ENCODE results near the gene CDK5RAP2.

Gene CDK5RAP2

GRCh38 chr9:120368799-120369198 is 211.2 kb downstream of the CDK5RAP2 start:
- in situ Hi-C loops (cut with HindIII; ENCODE audit: low sequenced_read_pairs) = no loop called here

GRCh38 chr9:120366644-120367019 is 213.3 kb downstream of the CDK5RAP2 start:
- in situ Hi-C loops (cut with HindIII; ENCODE audit: low sequenced_read_pairs) = no loop called here

GRCh38 chr9:120365386-120365785 is 214.6 kb downstream of the CDK5RAP2 start:
- in situ Hi-C loops (cut with HindIII; ENCODE audit: low sequenced_read_pairs) = no loop called here

GRCh38 chr9:120363697-120364096 is 216.3 kb downstream of the CDK5RAP2 start:
- in situ Hi-C loops (cut with HindIII; ENCODE audit: low sequenced_read_pairs) = no loop called here

DNA sequence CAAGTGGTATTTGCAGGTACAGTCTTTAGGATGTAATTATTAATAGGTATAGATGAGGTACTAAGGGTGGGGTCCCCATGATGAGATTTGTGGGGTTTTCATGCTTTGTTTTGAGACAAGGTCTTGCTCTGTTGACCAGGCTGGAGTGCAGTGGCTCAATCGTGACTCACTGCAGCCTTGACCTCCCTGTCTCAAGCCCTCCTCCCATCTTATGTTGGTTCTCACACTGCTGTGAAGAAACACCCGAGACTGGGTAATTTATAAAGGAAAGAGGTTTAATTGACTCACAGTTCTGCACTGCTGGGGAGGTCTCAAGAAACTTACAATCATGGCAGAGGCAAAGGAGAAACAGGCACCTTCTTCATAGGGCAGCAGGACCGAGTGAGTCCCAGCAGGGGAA is 217.5 kb downstream of the CDK5RAP2 start:
- in situ Hi-C loops (cut with HindIII; ENCODE audit: low sequenced_read_pairs) = no loop called here

GRCh38 chr9:120361551-120361950 is 218.4 kb downstream of the CDK5RAP2 start:
- in situ Hi-C loops (cut with HindIII; ENCODE audit: low sequenced_read_pairs) = no loop called here

- in situ Hi-C loops (cut with HindIII; ENCODE audit: low sequenced_read_pairs) = no loop called here
Observed at GRCh38 chr9:120360510-120360909, 219.5 kb downstream of the CDK5RAP2 start.

GRCh38 chr9:120360046-120360445 is 219.9 kb downstream of the CDK5RAP2 start:
- in situ Hi-C loops (cut with HindIII; ENCODE audit: low sequenced_read_pairs) = no loop called here

- in situ Hi-C loops (cut with HindIII; ENCODE audit: low sequenced_read_pairs) = no loop called here
Observed at GRCh38 chr9:120358877-120359276, 221.1 kb downstream of the CDK5RAP2 start.

DNA sequence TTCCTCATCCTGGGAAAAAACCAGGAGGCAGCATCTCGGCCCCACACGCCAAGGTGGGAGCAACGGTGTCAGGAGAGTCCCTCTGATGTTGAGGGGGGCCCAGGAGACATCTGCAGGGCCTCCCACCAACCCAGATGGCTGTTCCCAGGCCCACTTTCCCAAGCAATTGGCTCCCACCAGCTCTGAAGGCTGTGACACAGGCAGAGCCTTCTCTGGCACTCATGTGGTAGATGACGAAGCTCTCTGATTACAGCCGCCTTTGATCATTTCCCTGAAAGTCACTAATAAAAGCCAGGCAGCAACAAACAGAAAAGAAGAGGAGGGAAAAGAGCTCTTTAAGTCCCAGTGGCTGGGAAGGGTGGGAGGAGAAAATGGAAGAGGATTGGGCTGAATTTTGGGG is 226.5 kb downstream of the CDK5RAP2 start:
- in situ Hi-C loops (cut with HindIII; ENCODE audit: low sequenced_read_pairs) = no loop called here

GRCh38 chr9:120351106-120351505 is 228.9 kb downstream of the CDK5RAP2 start:
- in situ Hi-C loops (cut with HindIII; ENCODE audit: low sequenced_read_pairs) = no loop called here

GRCh38 chr9:120350596-120350995 is 229.4 kb downstream of the CDK5RAP2 start:
- in situ Hi-C loops (cut with HindIII; ENCODE audit: low sequenced_read_pairs) = no loop called here

DNA sequence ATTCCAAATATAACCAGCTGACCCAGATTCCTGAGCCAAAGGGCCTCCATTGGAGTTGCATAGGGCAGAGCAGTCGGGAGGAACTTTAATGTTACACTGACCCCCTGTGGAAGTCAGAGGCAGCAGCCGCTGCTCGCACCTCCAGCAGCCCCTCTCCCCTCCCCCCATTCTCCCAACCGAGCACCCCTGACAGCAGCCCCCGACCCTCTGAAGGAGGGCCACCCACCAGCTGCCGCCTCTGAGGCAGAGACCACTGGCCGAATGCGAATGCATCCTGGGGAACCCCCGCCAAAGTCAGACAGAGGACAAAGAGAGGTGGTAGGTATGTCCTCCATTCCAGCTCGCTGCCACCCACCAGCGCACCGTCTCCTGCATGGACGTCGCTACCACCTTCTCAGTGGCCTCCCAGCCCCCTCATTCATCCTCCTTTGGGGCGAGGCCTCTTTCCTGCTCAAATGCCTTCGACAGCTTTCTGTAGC is 231.0 kb downstream of the CDK5RAP2 start:
- in situ Hi-C loops (cut with HindIII; ENCODE audit: low sequenced_read_pairs) = no loop called here

DNA sequence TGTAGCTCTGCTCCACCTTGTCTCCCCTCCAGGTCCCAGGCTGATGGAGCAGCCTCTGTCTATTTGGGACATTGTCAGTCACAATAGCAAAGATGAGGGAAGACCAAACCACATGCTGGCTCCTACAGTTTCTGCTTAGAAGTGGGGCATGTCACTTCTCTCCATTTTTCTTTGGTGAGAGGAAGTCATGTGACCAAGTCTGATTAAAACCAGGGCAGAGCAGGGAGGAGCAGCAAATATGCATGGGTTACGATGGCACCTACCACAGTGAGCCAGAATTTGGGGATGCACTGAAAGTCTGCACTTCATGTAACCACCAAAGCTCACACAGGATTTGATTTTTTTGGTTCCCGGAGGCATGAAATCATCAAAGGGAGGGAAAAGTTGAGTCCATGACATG is 234.6 kb downstream of the CDK5RAP2 start:
- in situ Hi-C loops (cut with HindIII; ENCODE audit: low sequenced_read_pairs) = no loop called here

GRCh38 chr9:120344230-120344629 is 235.7 kb downstream of the CDK5RAP2 start:
- in situ Hi-C loops (cut with HindIII; ENCODE audit: low sequenced_read_pairs) = no loop called here

- in situ Hi-C loops (cut with HindIII; ENCODE audit: low sequenced_read_pairs) = no loop called here
Observed at GRCh38 chr9:120343416-120343815, 236.6 kb downstream of the CDK5RAP2 start.
